Activated CD8-positive, alpha-beta memory T cell treated with anti-CD3 and anti-CD28 coated beads, Interleukin-2, amount 10 ng/mL, durations not matched to agents 7 days and 5 days (primary cell): ENCODE results near the gene TPM1. TPM values are rescaled to one million over a fixed set of nuclear protein-coding genes. Genes with fewer than 3 reads are reported as not detected.

Source experiments
- ATAC-seq: fragments of 150-1000 bp; cut with Tn5 transposase; one replicate; pipeline ENCODE4 v1.10.0; 2021; ENCODE audit warnings: moderate library complexity
- CTCF ChIA-PET: fragments of 350-600 bp; sonication (Branson Sonifier 250); formaldehyde crosslinking; loops from one replicate; lab custom pipeline; 2021; ENCODE audit warnings: antibody characterized with exemption; lab: Charles Lee
- DNase-seq: peaks from one replicate; pipeline ENCODE4 v3.0.0-alpha.2; 2020
- H3K27ac Mint-ChIP-seq: one replicate; pipeline ENCODE4 v1.8.0; 2021; ENCODE audit warnings: mild to moderate bottlenecking, mixed read lengths
- H3K27me3 Mint-ChIP-seq: one replicate; pipeline ENCODE4 v1.8.0; 2021; ENCODE audit warnings: mixed read lengths
- H3K36me3 Mint-ChIP-seq: one replicate; pipeline ENCODE4 v1.8.0; 2021; ENCODE audit warnings: mild to moderate bottlenecking, mixed read lengths
- H3K4me1 Mint-ChIP-seq: one replicate; pipeline ENCODE4 v1.8.0; 2021; ENCODE audit warnings: mixed read lengths
- H3K4me3 Mint-ChIP-seq: one replicate; pipeline ENCODE4 v1.8.0; 2021; ENCODE audit warnings: mild to moderate bottlenecking, moderate library complexity, mixed read lengths
- H3K9me3 Mint-ChIP-seq: one replicate; pipeline ENCODE4 v1.8.0; 2022; ENCODE audit warnings: low read depth, mixed read lengths
- total RNA-seq, 2 experiments: library from RNA; stranded (reverse); gene quantifications; one replicate each; pipeline ENCODE4 v1.2.3, GENCODE V29; 2021

Gene TPM1
- total RNA-seq, 2 experiments from 2014 or later = 4.1 to 5.5 TPM

DNA sequence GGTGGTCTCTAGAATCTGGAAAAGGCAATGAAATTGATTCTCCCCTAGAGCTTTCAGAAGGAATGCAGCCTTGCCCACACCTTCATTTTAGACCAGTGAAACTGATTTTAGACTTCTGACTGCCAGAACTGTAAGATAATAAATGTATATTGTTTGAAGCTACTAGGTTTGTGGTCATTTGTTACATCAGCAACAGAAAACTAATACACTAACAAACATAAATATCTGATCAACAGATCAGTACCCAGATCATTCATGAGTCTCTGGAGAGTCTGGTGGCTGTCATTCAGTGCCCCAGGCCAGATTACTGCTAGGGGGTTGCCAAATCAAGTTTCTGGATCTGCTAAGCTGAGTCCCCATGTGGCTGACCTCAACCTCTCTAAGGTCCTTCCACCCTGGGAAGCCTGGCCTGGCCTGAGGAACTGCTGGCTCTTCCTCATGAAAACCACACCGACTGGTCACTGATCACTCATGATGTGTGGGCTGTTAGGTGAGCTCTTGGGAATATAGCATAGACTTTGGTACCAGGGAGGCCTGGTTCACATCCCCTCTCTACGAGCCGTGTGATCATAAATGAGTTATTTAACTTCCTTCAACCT is 68.0 kb downstream of the TPM1 start:
- Mint-ChIP-seq H3K27ac (no peak overlapping the region), H3K4me1 (no peaks in the 10 kb centered on the region), H3K4me3 (no peak overlapping the region), H3K36me3 (no peaks in the 10 kb centered on the region), H3K27me3 (peaks cover 9% of the 10 kb centered on the region), H3K9me3 (no peaks in the 10 kb centered on the region)
- CTCF ChIA-PET = no interaction called here
- no peak for DNase-seq
- no peak for ATAC-seq

DNA sequence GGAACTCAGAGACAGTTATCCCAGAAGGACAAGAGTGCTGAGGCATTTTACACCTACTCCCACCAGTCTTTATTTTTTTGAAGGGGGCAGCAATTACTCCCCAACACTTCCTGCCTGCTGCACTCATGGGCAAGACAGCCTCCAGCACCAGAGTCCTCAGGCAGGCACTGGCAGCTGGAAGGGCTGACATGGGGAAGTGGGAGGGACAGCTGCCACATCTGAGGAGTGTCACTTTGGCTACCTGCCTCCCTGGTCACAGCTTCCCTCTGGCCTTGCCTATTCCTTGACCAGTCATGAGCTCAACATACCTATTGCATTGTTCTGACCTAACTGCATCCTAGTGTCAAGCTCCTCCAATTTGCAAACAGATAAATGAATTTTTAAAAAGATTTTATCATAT is 68.9 kb downstream of the TPM1 start:
- CTCF ChIA-PET = no interaction called here
- H3K36me3 Mint-ChIP-seq = no peaks in the 10 kb centered on the region
- no peak overlapping the region for H3K27ac Mint-ChIP-seq
- H3K27me3 Mint-ChIP-seq = peaks cover 7% of the 10 kb centered on the region
- DNase-seq (no peak), ATAC-seq (no peak)
- no peak overlapping the region for H3K4me3 Mint-ChIP-seq
- no peaks in the 10 kb centered on the region for H3K9me3 Mint-ChIP-seq
- no peaks in the 10 kb centered on the region for H3K4me1 Mint-ChIP-seq

DNA sequence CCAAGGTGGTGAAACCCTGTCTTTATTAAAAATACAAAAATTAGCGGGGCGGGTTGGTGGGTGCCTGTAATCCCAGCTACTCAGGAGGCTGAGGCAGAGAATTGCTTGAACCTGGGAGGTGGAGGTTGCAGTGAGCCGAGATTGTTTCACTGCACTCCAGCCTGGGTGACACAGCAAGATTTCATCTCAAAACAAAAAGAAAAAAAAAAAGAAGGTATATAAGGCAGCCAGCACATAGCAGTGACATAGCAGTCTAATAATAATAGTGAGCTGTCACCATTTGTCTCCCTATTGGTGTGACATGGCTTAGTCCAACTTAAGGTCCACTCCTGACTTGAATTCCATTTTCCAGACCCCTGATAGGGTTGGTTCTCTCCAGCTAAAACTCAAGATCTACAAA is 70.3 kb downstream of the TPM1 start:
- Mint-ChIP-seq H3K27ac (no peak overlapping the region), H3K9me3 (no peaks in the 10 kb centered on the region), H3K27me3 (peaks cover 7% of the 10 kb centered on the region), H3K36me3 (no peaks in the 10 kb centered on the region), H3K4me1 (no peaks in the 10 kb centered on the region), H3K4me3 (no peak overlapping the region)
- CTCF ChIA-PET = no interaction called here
- no peak for DNase-seq
- ATAC-seq = no peak

DNA sequence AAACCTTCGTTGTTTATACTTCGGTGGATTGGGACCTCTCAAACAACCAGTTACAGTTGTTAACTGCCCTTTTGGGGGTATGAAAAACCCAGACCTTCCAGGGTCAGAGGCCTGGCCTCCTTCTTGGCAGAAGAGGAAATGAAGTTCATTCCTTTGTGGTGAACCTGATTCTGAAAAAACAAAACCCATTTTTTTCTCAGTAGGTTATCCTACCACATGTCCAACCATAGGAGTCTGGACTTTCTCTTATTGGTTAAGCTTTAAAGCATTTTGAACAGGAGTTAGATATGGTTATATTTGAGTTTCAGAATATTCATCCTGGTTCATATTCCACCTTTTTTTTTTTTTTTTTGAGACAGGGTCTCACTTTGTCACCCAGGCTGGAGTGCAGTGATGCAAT is 71.9 kb downstream of the TPM1 start:
- CTCF ChIA-PET = interaction anchor here (1.1 to 1.9 kb wide), 3 partner anchors 20 to 177 kb away, joined by 3 to 6 read pairs (median 4); no protein-coding TSS in a partner anchor
- DNase-seq = no peak
- Mint-ChIP-seq H3K27me3 (no peaks in the 10 kb centered on the region), H3K4me3 (no peak overlapping the region), H3K36me3 (peaks cover 3% of the 10 kb centered on the region), H3K4me1 (no peaks in the 10 kb centered on the region), H3K27ac (no peak overlapping the region), H3K9me3 (peaks cover 6% of the 10 kb centered on the region)
- ATAC-seq = no peak

Other genes with a start within 250 kb of the TPM1 start
- 10 to 100 TPM; 10.5 to 27.1 TPM for gene LACTB, start 79.1 kb downstream of the TPM1 start, total RNA-seq
- 100 to 1,000 TPM; 192 to 223 TPM for gene RPS27L, start 114.7 kb downstream of the TPM1 start, total RNA-seq
- 100 to 1,000 TPM in 1 of 2 experiments, 10 to 100 TPM in 1; 94.8 to 128 TPM for gene RAB8B, start 146.9 kb downstream of the TPM1 start, total RNA-seq
- gene APH1B, start 234.9 kb downstream of the TPM1 start, total RNA-seq = 10 to 100 TPM; 12.3 to 13.0 TPM